HepG2 (cell line): ENCODE data around the gene TP53AIP1. TPM values are rescaled to one million over a fixed set of nuclear protein-coding genes. Genes with fewer than 3 reads are reported as not detected.

Experiments used
- ATAC-seq: fragments of 200-7000 bp; cut with Tn5 transposase; 3 replicates; pipeline ENCODE4 v1.9.1; 2020; ENCODE audit warnings: mild to moderate bottlenecking, moderate library complexity
- BruUV-seq: library from RNA; stranded (reverse); fragments of 400-500 nt; replicated peaks from 2 replicates; lab custom pipeline; 2021; lab: Mats Ljungman, UMichigan
- CTCF ChIA-PET: fragments of 300-600 bp; formaldehyde crosslinking; extraction: SDS; loops from one replicate; lab custom pipeline; 2021; ENCODE audit warnings: low total read pairs, inconsistent platforms, low intra/inter-chr PET ratio; lab: Yijun Ruan, JAX
- POLR2A ChIA-PET: fragments of 350-600 bp; sonication (Branson Sonifier 250); formaldehyde crosslinking; loops from one replicate; lab custom pipeline; 2020; ENCODE audit warnings: antibody characterized with exemption, inconsistent platforms; lab: Yijun Ruan, JAX
- DNase-seq: peaks from one replicate; pipeline ENCODE4 v3.0.0-alpha.2; 2015; ENCODE audit warnings: low spot score
- FAIRE-seq: peaks from 3 replicates; lab custom pipeline; 2011; peaks lifted over from hg19 to GRCh38; lab: Jason Lieb, UNC
- H2AFZ ChIP-seq: one replicate; pipeline ENCODE4 v1.6.1; 2011; ENCODE audit warnings: low read length, inconsistent platforms
- H3K27ac ChIP-seq: fragments of 300-600 bp; 3 replicates; pipeline ENCODE4 v1.8.0; 2011; ENCODE audit warnings: mixed run types, mild to moderate bottlenecking, mixed read lengths, low read length, inconsistent platforms; ENCODE audit not compliant: insufficient read depth; ENCODE audit errors: extremely low read length
- H3K27me3 ChIP-seq, 2 experiments: fragments of 200-600 bp in 1 of 2; 2 replicates in 1 of 2; 3 replicates in 1 of 2; pipeline versions ENCODE4 v1.6.0 to v1.8.0; 2011; ENCODE audit warnings: low read length in 2 of 2, mild to moderate bottlenecking in 2 of 2, moderate library complexity in 2 of 2, inconsistent platforms in 1 of 2; ENCODE audit not compliant: insufficient read depth in 2 of 2, control insufficient read depth in 1 of 2
- H3K36me3 ChIP-seq, 2 experiments: fragments of 200-600 bp in 1 of 2; replicated peaks in 1 of 2; 2 replicates in 1 of 2; 3 replicates in 1 of 2; pipeline versions ENCODE4 v1.5.1 to v1.8.0; 2011; ENCODE audit warnings: low read length in 2 of 2, inconsistent platforms in 1 of 2; ENCODE audit not compliant: insufficient read depth in 2 of 2, control insufficient read depth in 1 of 2
- H3K4me1 ChIP-seq: 2 replicates; pipeline ENCODE4 v1.5.1; 2012; ENCODE audit warnings: low read length, inconsistent platforms; ENCODE audit not compliant: insufficient read depth
- H3K4me2 ChIP-seq: 2 replicates; pipeline ENCODE4 v1.6.0; 2011; ENCODE audit warnings: low read depth, low read length, inconsistent platforms
- H3K4me3 ChIP-seq, 3 experiments: fragments of 200-600 bp in 1 of 3; sonication (generic), shearing (Covaris generic) in 1 of 3; replicated peaks in 1 of 3; 2 replicates each; pipeline ENCODE4 v1.5.1; 2011 to 2016; ENCODE audit warnings: low read length in 3 of 3, inconsistent platforms in 2 of 3, low read depth in 2 of 3, mild to moderate bottlenecking in 2 of 3, control low read depth in 1 of 3, mixed read lengths in 1 of 3; ENCODE audit not compliant: insufficient read depth in 1 of 3
- H3K79me2 ChIP-seq: one replicate; pipeline ENCODE4 v1.6.1; 2011; ENCODE audit warnings: low read length, inconsistent platforms; ENCODE audit not compliant: insufficient read depth
- H3K9ac ChIP-seq: 2 replicates; pipeline ENCODE4 v1.6.0; 2011; ENCODE audit warnings: mild to moderate bottlenecking, low read depth, low read length, inconsistent platforms; ENCODE audit not compliant: insufficient read depth
- H3K9me3 ChIP-seq: 2 replicates; pipeline ENCODE4 v1.5.1; 2012; ENCODE audit warnings: mild to moderate bottlenecking, low read length
- H4K20me1 ChIP-seq: 2 replicates; pipeline ENCODE4 v1.6.0; 2011; ENCODE audit warnings: inconsistent platforms, mild to moderate bottlenecking, low read length, moderate library complexity; ENCODE audit not compliant: insufficient read depth
- EED ChIP-seq: sonication (generic); formaldehyde crosslinking; IDR thresholded peaks from 2 replicates; pipeline ENCODE4 v1.5.0; 2020; ENCODE audit warnings: mild to moderate bottlenecking, missing genetic modification reagents
- ELF1 ChIP-seq: sonication (generic); formaldehyde crosslinking; IDR thresholded peaks from 2 replicates; pipeline ENCODE4 v1.4.0; 2020; ENCODE audit warnings: missing genetic modification reagents
- FOSL2 ChIP-seq: sonication (generic); formaldehyde crosslinking; IDR thresholded peaks from 2 replicates; pipeline ENCODE4 v1.4.0; 2020; ENCODE audit warnings: missing genetic modification reagents
- HOXA9 ChIP-seq: sonication (generic); formaldehyde crosslinking; IDR thresholded peaks from 2 replicates; pipeline ENCODE4 v1.8.1; 2022; ENCODE audit warnings: missing genetic modification reagents, mild to moderate bottlenecking, moderate library complexity, borderline replicate concordance
- NFE2 ChIP-seq: sonication (generic); formaldehyde crosslinking; IDR thresholded peaks from 2 replicates; pipeline ENCODE4 v1.4.0; 2020; ENCODE audit warnings: missing genetic modification reagents
- NFYC ChIP-seq: IDR thresholded peaks from 2 replicates; pipeline ENCODE4 v1.6.1; 2016; ENCODE audit warnings: missing genetic modification reagents, missing compliant biosample characterization
- REPIN1 ChIP-seq: sonication (generic); formaldehyde crosslinking; IDR thresholded peaks from 2 replicates; pipeline ENCODE4 v1.8.0; 2022; ENCODE audit warnings: missing genetic modification reagents, low read depth, mild to moderate bottlenecking, borderline replicate concordance
- TEAD3 ChIP-seq: optimal IDR thresholded peaks from 2 replicates; pipeline ENCODE3; 2016; ENCODE audit warnings: borderline replicate concordance
- ZNF292 ChIP-seq: sonication (generic); formaldehyde crosslinking; IDR thresholded peaks from 2 replicates; pipeline ENCODE4 v1.8.1; 2022; ENCODE audit warnings: mild to moderate bottlenecking, low read depth, missing genetic modification reagents, borderline replicate concordance
- ZNF326 ChIP-seq: sonication (generic); formaldehyde crosslinking; IDR thresholded peaks from 2 replicates; pipeline ENCODE4 v1.4.0; 2020; ENCODE audit warnings: missing genetic modification reagents, borderline replicate concordance
- ZNF839 ChIP-seq: sonication (generic); formaldehyde crosslinking; IDR thresholded peaks from 2 replicates; pipeline ENCODE4 v1.4.0; 2020; ENCODE audit warnings: missing genetic modification reagents, mild to moderate bottlenecking, borderline replicate concordance
- WGBS: methylation state at CpG from one replicate; pipeline ENCODE4 v1.1.6; 2017; ENCODE audit warnings: low lambda C conversion rate; 5-methylcytosine and 5-hydroxymethylcytosine counted together
- in situ Hi-C: cut with HindIII; loops from 2 replicates; pipeline ENCODE4 v1.10.0; 2017; ENCODE audit warnings: low pct_unique_long_range_greater_than_20kb; ENCODE audit not compliant: extremely low pct_ligation_motif_present
- intact Hi-C: fragments of 100-400 bp; cut with micrococcal nuclease; formaldehyde crosslinking; loops from one replicate; pipeline ENCODE4 v1.10.0; 2022; ENCODE audit not compliant: unreplicated experiment
- polyA plus RNA-seq, 8 experiments: library from polyadenylated mRNA; depleted of rRNA in 3 of 8; stranded (reverse) in 7 of 8; unstranded in 1 of 8; fragments of >200 nt; fragmentation: Illumina TruSeq in 4 of 8; extraction: Trizol in 4 of 8; gene quantifications; 2 replicates each; pipeline versions ENCODE4 v1.2.1 to v1.2.3, GENCODE V29; 2011 to 2016; ENCODE audit warnings: low read depth in 4 of 8, missing spikeins in 1 of 8, mixed read lengths in 1 of 8; ENCODE audit not compliant: insufficient read depth in 1 of 8
- total RNA-seq, 5 experiments: library from RNA; depleted of rRNA; stranded (reverse); fragments of >200 nt; fragmentation: Illumina TruSeq; extraction: Trizol; gene quantifications; 2 replicates each; pipeline ENCODE4 v1.2.3, GENCODE V29; 2016; ENCODE audit warnings: low read depth in 1 of 5

Gene TP53AIP1
- total and polyA plus RNA-seq, 2 of the 13 experiments (the other 11 are each of a cell fraction or from before 2014, with no cell fraction given), result 0.11 TPM; not detected in 1

- TF ChIP-seq HOXA9 (CRISPR knock-in tag) (no peak), FOSL2 (no peak), ELF1 (CRISPR knock-in tag) (no peak), NFYC (no peak), ZNF839 (CRISPR knock-in tag) (no peak), EED (CRISPR knock-in tag) (no peak)
Measured at GRCh38 chr11:128902515-128903066, 40.1 kb downstream of the TP53AIP1 start (continued).

- FAIRE-seq (no peak), ATAC-seq (no peak), DNase-seq (no peak)
- Histone ChIP-seq H3K36me3 (no peaks in the 10 kb centered on the region), H4K20me1 (no peaks in the 10 kb centered on the region), H3K27me3 (peaks cover 5 to 25% of the 10 kb centered on the region in 2 experiments; a peak in 3 of 5 replicates), H3K79me2 (no peaks in the 10 kb centered on the region), H3K4me2 (no peak overlapping the region), H3K9me3 (no peaks in the 10 kb centered on the region), H3K4me1 (no peaks in the 10 kb centered on the region), H2AFZ (no peak overlapping the region), H3K4me3 (no peak overlapping the region), H3K9ac (no peak overlapping the region), H3K27ac (no peak overlapping the region)
- ChIA-PET POLR2A (no interaction called here), CTCF (no interaction called here)
- TF ChIP-seq TEAD3 (CRISPR knock-in tag) (no peak), NFE2 (CRISPR knock-in tag) (no peak), ZNF292 (CRISPR knock-in tag) (no peak), REPIN1 (CRISPR knock-in tag) (no peak), ZNF326 (CRISPR knock-in tag) (no peak)
- intact Hi-C loops, result no loop called here
- BruUV-seq, result no TSS peak
- in situ Hi-C loops, result no loop called here
- 59% methylated on average over 10 of the region's 29 CpGs for WGBS
Measured at GRCh38 chr11:128901653-128902514, 40.8 kb downstream of the TP53AIP1 start.
